Stimulated activated CD8-positive, alpha-beta memory T cell treated with anti-CD3 and anti-CD28 coated beads, Interleukin-15, amount 100 ng/mL, for 24 hours (primary cell): ENCODE data around the gene SOX3.

Source experiments
- DNase-seq: peaks from one replicate; pipeline ENCODE4 v3.0.0-alpha.2; 2020; ENCODE audit warnings: low read depth

SOX3 gene

GRCh38 chrX:140504371-140505324 lies at the start of gene SOX3:
SOX3 (minus strand) TSS chrX:140505069; CDS start chrX:140505060, 9 bp downstream.
- no peak for DNase-seq

DNA sequence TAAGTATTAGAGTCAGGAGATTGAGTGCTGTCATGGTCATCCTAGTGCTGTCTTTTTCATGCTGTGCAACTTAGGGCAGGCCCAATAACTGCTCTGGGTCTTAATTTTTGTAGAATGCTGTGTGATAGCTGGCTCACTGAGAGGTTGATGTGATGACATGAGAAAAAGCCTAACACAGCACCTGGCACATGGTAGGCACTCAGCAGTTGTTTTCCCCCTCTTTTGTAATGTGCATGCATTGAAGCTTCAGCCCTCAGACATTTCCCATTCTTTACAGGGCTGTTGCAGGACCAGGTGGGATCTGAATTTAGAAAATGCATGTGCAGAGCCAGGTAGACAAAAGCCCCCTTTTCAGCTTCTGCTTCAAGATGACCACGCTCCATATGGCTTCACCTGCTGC lies 44.1 kb upstream of the SOX3 start:
- no peak for DNase-seq

GRCh38 chrX:140526171-140526570 lies 21.3 kb upstream of the SOX3 start:
- DNase-seq: no peak

DNA sequence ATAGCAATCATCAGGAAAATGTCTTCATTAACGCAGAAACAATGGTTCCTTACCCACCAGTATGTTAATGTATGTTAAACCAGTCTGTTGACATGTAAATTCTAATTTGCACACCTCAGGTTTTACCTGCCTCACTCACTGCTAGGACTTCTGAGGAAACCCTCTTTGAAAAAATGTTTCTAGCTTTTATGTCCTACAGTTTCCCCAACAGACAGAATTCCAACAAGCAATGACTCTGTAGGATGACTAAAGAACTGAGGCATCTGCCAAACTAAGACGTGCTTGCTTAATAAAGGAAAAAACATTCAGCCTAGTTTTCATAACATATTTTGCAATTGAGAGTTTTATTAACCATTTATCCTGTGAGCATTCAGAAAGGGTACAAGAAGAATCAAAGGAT lies 20.6 kb upstream of the SOX3 start:
- DNase-seq: no peak

DNA sequence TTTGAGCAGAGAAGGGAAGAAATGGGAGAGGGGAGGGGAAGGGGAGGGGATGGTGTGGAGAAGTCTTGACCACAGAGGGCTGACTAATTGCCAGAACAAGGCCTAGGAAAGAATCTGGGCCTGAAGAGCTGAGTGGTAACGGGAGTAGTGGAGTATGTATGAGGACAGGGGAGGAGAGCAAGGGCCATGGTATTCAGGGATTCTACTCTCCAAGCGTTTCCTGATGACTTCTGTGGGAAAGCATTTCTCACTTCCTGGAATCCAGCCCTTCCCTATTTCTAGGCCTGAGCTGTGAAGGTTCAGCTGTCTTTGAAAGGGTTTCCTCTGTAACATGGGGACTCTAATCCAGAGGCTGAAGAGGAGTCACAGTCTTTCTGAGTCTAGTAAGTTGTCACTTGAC lies 19.7 kb upstream of the SOX3 start:
- no peak for DNase-seq

DNA sequence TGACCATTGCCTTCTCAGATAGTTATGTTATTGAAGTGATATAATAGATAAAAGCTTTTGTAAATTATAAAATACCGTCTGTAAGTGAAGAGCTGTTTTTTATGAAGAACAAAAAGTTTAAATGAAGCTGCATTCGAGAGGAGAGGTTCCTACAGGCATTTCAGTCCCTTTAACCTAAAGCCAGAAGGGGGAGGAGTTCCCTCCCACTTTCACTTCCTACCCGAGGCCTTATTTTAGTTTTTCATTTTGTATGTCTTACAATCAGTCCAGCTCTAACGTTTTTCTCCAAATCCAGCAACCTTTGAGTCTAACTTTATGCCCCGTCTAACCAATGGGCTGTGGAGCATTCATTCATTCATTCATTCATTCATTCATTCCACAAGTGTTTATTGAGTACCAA lies 16.5 kb upstream of the SOX3 start:
- no peak for DNase-seq

DNA sequence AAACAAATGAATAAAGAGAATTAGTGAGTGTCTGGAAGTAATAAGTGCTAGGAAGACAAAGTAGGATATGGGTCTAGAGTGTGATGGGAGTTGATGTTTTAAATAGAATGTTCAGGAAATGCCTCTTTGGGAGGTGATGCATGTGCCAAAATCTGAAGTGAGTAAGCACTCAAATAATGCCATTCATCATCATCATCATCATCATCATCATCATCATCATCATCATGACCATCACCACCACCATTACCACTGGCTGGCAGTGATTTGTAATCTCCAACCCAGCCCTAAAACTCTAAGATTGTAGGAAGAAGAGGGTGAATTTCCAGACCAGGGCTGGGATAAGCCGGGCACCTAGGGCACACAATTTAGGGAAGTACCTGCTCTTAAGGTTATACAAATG lies 9.7 kb upstream of the SOX3 start:
- no peak for DNase-seq

GRCh38 chrX:140510895-140511295 lies 6.0 kb upstream of the SOX3 start:
- no peak for DNase-seq

DNA sequence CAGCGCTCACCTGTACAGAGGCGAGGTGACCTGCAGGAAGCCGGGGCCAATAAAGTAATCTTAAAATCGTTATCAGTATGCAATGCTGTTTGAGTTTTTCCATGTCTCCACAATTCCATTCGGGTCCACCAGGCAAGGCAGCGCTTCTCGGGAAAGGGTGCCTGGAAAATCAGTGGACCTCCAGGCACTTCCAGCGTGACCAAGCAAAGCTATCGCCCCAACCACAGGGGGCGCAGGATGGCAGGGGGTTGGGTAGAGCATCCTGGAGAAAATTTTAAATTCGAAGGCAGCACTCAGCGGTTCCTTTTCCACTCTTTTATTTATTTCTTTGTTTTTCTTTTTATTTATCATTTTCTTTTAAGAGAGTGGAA lies 5.4 kb upstream of the SOX3 start:
- no peak for DNase-seq

DNA sequence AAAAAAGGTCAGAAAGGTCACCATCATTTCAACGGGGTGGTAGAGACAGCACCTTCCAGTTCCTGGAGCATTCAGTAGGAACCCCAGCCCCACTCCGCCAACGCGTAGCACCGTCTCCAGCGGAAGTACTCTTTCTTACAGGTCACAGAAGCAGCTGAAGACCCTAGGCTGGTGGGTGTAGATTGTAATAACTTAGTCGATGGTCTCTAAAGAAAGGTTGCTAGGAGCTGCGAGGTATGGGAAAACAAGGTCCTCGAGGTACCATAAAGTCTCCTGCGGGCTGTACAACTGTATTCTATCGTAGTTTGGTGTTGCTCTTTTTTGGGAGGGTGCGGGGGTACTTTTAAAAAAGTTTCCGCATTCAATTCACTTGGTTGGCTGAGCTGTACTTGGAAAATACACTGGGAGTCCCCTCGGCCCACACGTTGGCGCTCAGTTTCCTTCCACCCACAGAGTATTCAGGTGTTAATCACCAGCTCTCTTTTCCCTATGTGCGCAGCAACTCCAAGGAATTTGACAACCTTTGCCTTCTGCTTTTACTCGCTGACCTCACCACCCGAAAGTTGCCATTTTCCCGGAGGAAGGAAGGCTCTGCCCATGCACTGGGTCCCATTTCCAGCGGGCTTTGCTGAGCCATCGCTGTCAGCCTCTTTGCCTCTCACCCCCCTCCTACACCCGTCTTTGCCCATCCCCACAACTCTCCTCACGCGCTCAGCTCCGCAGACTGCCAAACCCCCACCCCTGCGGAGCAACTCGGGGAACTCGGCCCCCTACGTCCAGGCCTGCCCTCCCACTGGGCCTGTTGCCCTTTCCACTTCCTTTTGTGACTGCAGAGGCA lies 4.8 kb upstream of the SOX3 start:
- DNase-seq: no peak

- DNase-seq: no peak
These were observed 4.1 kb upstream of the SOX3 start for GRCh38 chrX:140508958-140509357.

- no peak for DNase-seq
These were observed 3.1 kb upstream of the SOX3 start for GRCh38 chrX:140507982-140508305.

GRCh38 chrX:140507223-140507981 lies 2.5 kb upstream of the SOX3 start:
- DNase-seq: no peak

DNA sequence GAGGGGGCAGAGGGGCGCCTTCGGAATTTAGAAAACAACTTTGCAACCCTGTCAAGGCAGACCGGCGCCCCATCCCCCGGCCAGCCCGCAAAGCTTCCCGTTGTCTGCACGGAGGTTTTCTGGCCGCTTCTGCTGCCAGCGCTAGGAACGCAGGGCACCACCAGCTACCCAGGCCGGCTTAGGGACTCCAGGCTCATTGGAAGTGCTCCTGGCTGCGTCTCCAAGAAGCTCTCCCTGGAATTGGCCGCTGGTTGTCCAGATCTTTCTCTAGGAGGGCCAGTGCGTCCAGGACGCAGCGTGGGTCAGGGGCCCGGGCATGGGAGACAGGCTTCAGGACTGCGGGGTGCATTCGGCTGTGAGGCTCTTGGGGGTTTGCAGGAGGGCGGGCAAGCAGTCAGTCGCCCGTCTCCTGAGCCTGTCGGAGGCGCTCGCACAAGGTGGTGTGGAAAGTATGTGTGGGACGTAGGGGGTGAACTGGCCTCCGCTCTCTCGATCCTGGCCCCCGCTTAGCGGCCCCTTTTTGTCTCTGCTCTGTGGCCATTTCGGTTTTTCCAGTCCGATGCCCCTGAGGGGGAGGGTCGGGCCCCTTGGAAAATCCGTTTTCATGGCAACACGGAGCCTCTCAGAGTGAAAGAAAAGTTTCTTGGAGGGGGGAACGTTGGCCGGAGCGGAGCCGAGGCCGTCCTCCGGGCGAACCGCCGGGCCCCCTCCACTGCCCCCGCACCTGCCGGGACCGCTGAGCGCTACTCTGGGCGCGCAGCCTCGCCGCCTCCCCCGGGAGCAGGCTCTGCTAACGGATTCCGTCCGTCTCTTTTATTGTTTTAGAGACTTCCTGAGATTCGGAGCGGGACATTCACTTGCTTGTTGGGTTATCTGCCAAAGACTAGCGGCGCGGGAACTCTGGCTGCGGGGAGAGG lies 810 bp upstream of the SOX3 start:
- DNase-seq: no peak

GRCh38 chrX:140503714-140504351 lies 1.0 kb downstream of the SOX3 start:
- DNase-seq: no peak

GRCh38 chrX:140503238-140503601 lies 1.6 kb downstream of the SOX3 start:
- DNase-seq: no peak

GRCh38 chrX:140502491-140503237 lies 2.2 kb downstream of the SOX3 start:
- DNase-seq: no peak

DNA sequence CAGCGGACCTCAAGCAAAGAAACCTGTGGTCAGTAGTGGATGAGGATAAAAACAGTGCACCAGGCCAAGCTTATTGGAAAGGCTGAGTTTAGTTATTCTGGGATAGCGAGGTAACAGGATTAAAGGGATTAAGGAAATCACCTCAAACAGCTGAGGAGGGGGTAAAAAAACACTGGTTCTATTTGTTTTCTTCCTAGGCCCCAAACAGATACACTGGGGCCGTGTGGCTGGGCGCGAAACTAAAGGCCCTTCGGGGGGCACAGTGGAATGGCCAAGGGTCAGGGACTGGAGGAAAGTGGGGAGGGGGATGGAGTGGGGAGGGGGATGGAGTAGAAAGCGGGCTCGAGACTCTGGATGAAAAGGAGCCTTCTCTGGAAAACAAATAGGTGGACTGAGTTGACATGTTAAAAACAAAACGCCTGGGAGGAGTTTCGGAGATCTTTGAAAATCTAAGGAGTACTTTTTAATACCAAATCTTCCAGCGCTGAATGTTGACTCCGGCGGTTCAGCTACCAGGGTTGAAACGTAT lies 2.9 kb downstream of the SOX3 start:
- no peak for DNase-seq

- no peak for DNase-seq
These were observed 3.5 kb downstream of the SOX3 start for GRCh38 chrX:140501321-140501720.

GRCh38 chrX:140500441-140500840 lies 4.4 kb downstream of the SOX3 start:
- no peak for DNase-seq
